HepG2 (cell line): ENCODE data around the gene FBXO10. TPM values are rescaled to one million over a fixed set of nuclear protein-coding genes. Genes with fewer than 3 reads are reported as not detected.

Source experiments
- ATAC-seq: fragments of 200-7000 bp; cut with Tn5 transposase; 3 replicates; pipeline ENCODE4 v1.9.1; 2020; ENCODE audit warnings: mild to moderate bottlenecking, moderate library complexity
- BruUV-seq: library from RNA; stranded (reverse); fragments of 400-500 nt; replicated peaks from 2 replicates; lab custom pipeline; 2021; lab: Mats Ljungman, UMichigan
- CTCF ChIA-PET: fragments of 300-600 bp; formaldehyde crosslinking; extraction: SDS; loops from one replicate; lab custom pipeline; 2021; ENCODE audit warnings: low total read pairs, inconsistent platforms, low intra/inter-chr PET ratio; lab: Yijun Ruan, JAX
- POLR2A ChIA-PET: fragments of 350-600 bp; sonication (Branson Sonifier 250); formaldehyde crosslinking; loops from one replicate; lab custom pipeline; 2020; ENCODE audit warnings: antibody characterized with exemption, inconsistent platforms; lab: Yijun Ruan, JAX
- DNase-seq: peaks from one replicate; pipeline ENCODE4 v3.0.0-alpha.2; 2015; ENCODE audit warnings: low spot score
- FAIRE-seq: peaks from 3 replicates; lab custom pipeline; 2011; peaks lifted over from hg19 to GRCh38; lab: Jason Lieb, UNC
- H2AFZ ChIP-seq: one replicate; pipeline ENCODE4 v1.6.1; 2011; ENCODE audit warnings: low read length, inconsistent platforms
- H3K27ac ChIP-seq: fragments of 300-600 bp; 3 replicates; pipeline ENCODE4 v1.8.0; 2011; ENCODE audit warnings: mixed run types, mild to moderate bottlenecking, mixed read lengths, low read length, inconsistent platforms; ENCODE audit not compliant: insufficient read depth; ENCODE audit errors: extremely low read length
- H3K27me3 ChIP-seq, 2 experiments: fragments of 200-600 bp in 1 of 2; 2 replicates in 1 of 2; 3 replicates in 1 of 2; pipeline versions ENCODE4 v1.6.0 to v1.8.0; 2011; ENCODE audit warnings: low read length in 2 of 2, mild to moderate bottlenecking in 2 of 2, moderate library complexity in 2 of 2, inconsistent platforms in 1 of 2; ENCODE audit not compliant: insufficient read depth in 2 of 2, control insufficient read depth in 1 of 2
- H3K36me3 ChIP-seq, 2 experiments: fragments of 200-600 bp in 1 of 2; replicated peaks in 1 of 2; 2 replicates in 1 of 2; 3 replicates in 1 of 2; pipeline versions ENCODE4 v1.5.1 to v1.8.0; 2011; ENCODE audit warnings: low read length in 2 of 2, inconsistent platforms in 1 of 2; ENCODE audit not compliant: insufficient read depth in 2 of 2, control insufficient read depth in 1 of 2
- H3K4me1 ChIP-seq: 2 replicates; pipeline ENCODE4 v1.5.1; 2012; ENCODE audit warnings: low read length, inconsistent platforms; ENCODE audit not compliant: insufficient read depth
- H3K4me2 ChIP-seq: 2 replicates; pipeline ENCODE4 v1.6.0; 2011; ENCODE audit warnings: low read depth, low read length, inconsistent platforms
- H3K4me3 ChIP-seq, 3 experiments: fragments of 200-600 bp in 1 of 3; sonication (generic), shearing (Covaris generic) in 1 of 3; replicated peaks in 1 of 3; 2 replicates each; pipeline ENCODE4 v1.5.1; 2011 to 2016; ENCODE audit warnings: low read length in 3 of 3, inconsistent platforms in 2 of 3, low read depth in 2 of 3, mild to moderate bottlenecking in 2 of 3, control low read depth in 1 of 3, mixed read lengths in 1 of 3; ENCODE audit not compliant: insufficient read depth in 1 of 3
- H3K79me2 ChIP-seq: one replicate; pipeline ENCODE4 v1.6.1; 2011; ENCODE audit warnings: low read length, inconsistent platforms; ENCODE audit not compliant: insufficient read depth
- H3K9ac ChIP-seq: 2 replicates; pipeline ENCODE4 v1.6.0; 2011; ENCODE audit warnings: mild to moderate bottlenecking, low read depth, low read length, inconsistent platforms; ENCODE audit not compliant: insufficient read depth
- H3K9me3 ChIP-seq: 2 replicates; pipeline ENCODE4 v1.5.1; 2012; ENCODE audit warnings: mild to moderate bottlenecking, low read length
- H4K20me1 ChIP-seq: 2 replicates; pipeline ENCODE4 v1.6.0; 2011; ENCODE audit warnings: inconsistent platforms, mild to moderate bottlenecking, low read length, moderate library complexity; ENCODE audit not compliant: insufficient read depth
- ARNTL ChIP-seq: sonication (generic); formaldehyde crosslinking; IDR thresholded peaks from 2 replicates; pipeline ENCODE4 v1.4.0; 2020; ENCODE audit warnings: mild to moderate bottlenecking, missing genetic modification reagents
- KAT7 ChIP-seq: IDR thresholded peaks from 2 replicates; pipeline ENCODE4 v1.6.1; 2018; ENCODE audit warnings: borderline replicate concordance, missing compliant biosample characterization
- NFKB2 ChIP-seq: sonication (generic); formaldehyde crosslinking; IDR thresholded peaks from 2 replicates; pipeline ENCODE4 v1.4.0; 2020; ENCODE audit warnings: missing genetic modification reagents, borderline replicate concordance
- SMARCC2 ChIP-seq: fragments of 450-650 bp; IDR thresholded peaks from 2 replicates; pipeline ENCODE4 v1.6.1; 2017; ENCODE audit warnings: antibody characterized with exemption, mild to moderate bottlenecking
- ZNF556 ChIP-seq: sonication (generic); formaldehyde crosslinking; IDR thresholded peaks from 2 replicates; pipeline ENCODE4 v1.4.0; 2020; ENCODE audit warnings: mild to moderate bottlenecking, missing genetic modification reagents, borderline replicate concordance
- ZNF572 ChIP-seq: sonication (generic); formaldehyde crosslinking; IDR thresholded peaks from 2 replicates; pipeline ENCODE4 v1.5.1; 2020; ENCODE audit warnings: mild to moderate bottlenecking, missing genetic modification reagents
- ZNF639 ChIP-seq: conservative IDR thresholded peaks from 2 replicates; pipeline ENCODE4 v1.6.1; 2018; ENCODE audit warnings: missing genetic modification reagents
- ZSCAN30 ChIP-seq: sonication (generic); formaldehyde crosslinking; IDR thresholded peaks from 2 replicates; pipeline ENCODE4 v1.5.0; 2020; ENCODE audit warnings: mild to moderate bottlenecking, missing genetic modification reagents
- ZZZ3 ChIP-seq: sonication (generic); formaldehyde crosslinking; IDR thresholded peaks from 2 replicates; pipeline ENCODE4 v1.4.0; 2020; ENCODE audit warnings: missing genetic modification reagents, mild to moderate bottlenecking, borderline replicate concordance
- WGBS: methylation state at CpG from one replicate; pipeline ENCODE4 v1.1.6; 2017; ENCODE audit warnings: low lambda C conversion rate; 5-methylcytosine and 5-hydroxymethylcytosine counted together
- in situ Hi-C: cut with HindIII; loops from 2 replicates; pipeline ENCODE4 v1.10.0; 2017; ENCODE audit warnings: low pct_unique_long_range_greater_than_20kb; ENCODE audit not compliant: extremely low pct_ligation_motif_present
- intact Hi-C: fragments of 100-400 bp; cut with micrococcal nuclease; formaldehyde crosslinking; loops from one replicate; pipeline ENCODE4 v1.10.0; 2022; ENCODE audit not compliant: unreplicated experiment
- polyA plus RNA-seq, 8 experiments: library from polyadenylated mRNA; depleted of rRNA in 3 of 8; stranded (reverse) in 7 of 8; unstranded in 1 of 8; fragments of >200 nt; fragmentation: Illumina TruSeq in 4 of 8; extraction: Trizol in 4 of 8; gene quantifications; 2 replicates each; pipeline versions ENCODE4 v1.2.1 to v1.2.3, GENCODE V29; 2011 to 2016; ENCODE audit warnings: low read depth in 4 of 8, missing spikeins in 1 of 8, mixed read lengths in 1 of 8; ENCODE audit not compliant: insufficient read depth in 1 of 8
- total RNA-seq, 5 experiments: library from RNA; depleted of rRNA; stranded (reverse); fragments of >200 nt; fragmentation: Illumina TruSeq; extraction: Trizol; gene quantifications; 2 replicates each; pipeline ENCODE4 v1.2.3, GENCODE V29; 2016; ENCODE audit warnings: low read depth in 1 of 5

The FBXO10 gene
- total and polyA plus RNA-seq, 2 of the 13 experiments (the other 11 are each of a cell fraction or from before 2014, with no cell fraction given): 3.1 to 5.1 TPM

- TF ChIP-seq ZSCAN30 (CRISPR knock-in tag) (no peak), NFKB2 (CRISPR knock-in tag) (no peak), ZNF639 (no peak), SMARCC2 (no peak), ZZZ3 (CRISPR knock-in tag) (no peak), ZNF572 (CRISPR knock-in tag) (no peak), ZNF556 (CRISPR knock-in tag) (no peak), KAT7 (CRISPR knock-in tag) (no peak), ARNTL (CRISPR knock-in tag) (no peak)
- Histone ChIP-seq H2AFZ (no peak overlapping the region), H3K36me3 (peaks cover 2 to 12% of the 10 kb centered on the region in 2 experiments; a peak in 3 of 5 replicates), H3K9me3 (no peaks in the 10 kb centered on the region), H3K4me1 (peaks cover 5% of the 10 kb centered on the region; the same call in 1 of the 2 replicates), H3K4me2 (no peak overlapping the region), H3K27me3 (no peaks in the 10 kb centered on the region), H3K27ac (no peak overlapping the region), H3K4me3 (no peak overlapping the region), H3K9ac (no peak overlapping the region), H4K20me1 (no peaks in the 10 kb centered on the region), H3K79me2 (no peaks in the 10 kb centered on the region)
- DNase-seq: no peak
- WGBS: 95% methylated on average over 3 of the region's 3 CpGs
- POLR2A ChIA-PET: no interaction called here
- intact Hi-C loops (no loop called here), in situ Hi-C loops (no loop called here)
- CTCF ChIA-PET: no interaction called here
- no peak for FAIRE-seq
- BruUV-seq: no TSS peak
- ATAC-seq: no peak
These were observed 55.5 kb downstream of the FBXO10 start for GRCh38 chr9:37520641-37521040.
